Ovary (tissue), 9 donors: ENCODE measurements around the gene IFT52. TPM values are rescaled to one million over a fixed set of nuclear protein-coding genes. Genes with fewer than 3 reads are reported as not detected.

Experiments used
- DNase-seq, 5 donors: peaks; one replicate each; pipeline ENCODE4 v3.0.0-alpha.2; 2019 to 2020
- H3K27ac ChIP-seq, 2 donors: fragments of 200-600 bp; one replicate each; pipeline versions ENCODE4 v1.5.1 to v1.8.0; 2019 to 2022
- H3K27me3 ChIP-seq: fragments of 200-600 bp; one replicate; pipeline ENCODE4 v1.8.0; 2022
- H3K36me3 ChIP-seq: fragments of 200-600 bp; sonication (generic); one replicate; pipeline ENCODE4 v1.5.1; 2019
- H3K4me1 ChIP-seq: one replicate; pipeline ENCODE4 v1.8.1; 2013; ENCODE audit warnings: mild to moderate bottlenecking, moderate library complexity; ENCODE audit not compliant: insufficient read depth
- H3K4me3 ChIP-seq: fragments of 200-600 bp; sonication (generic); one replicate; pipeline ENCODE4 v1.5.1; 2017
- H3K9me3 ChIP-seq, 2 donors: fragments of 200-600 bp in 1 of 2; sonication (generic) in 1 of 2; one replicate each; pipeline versions ENCODE4 v1.5.1 to v1.8.1; 2013 to 2019; ENCODE audit warnings: mild to moderate bottlenecking in 1 of 2, moderate library complexity in 1 of 2
- EP300 ChIP-seq: sonication (generic); formaldehyde crosslinking; IDR thresholded peaks from one replicate; pipeline ENCODE4 v1.6.1; 2017; ENCODE audit warnings: antibody characterized with exemption
- POLR2A ChIP-seq: fragments of 450-650 bp; IDR thresholded peaks from one replicate; pipeline ENCODE4 v1.6.1; 2017; ENCODE audit warnings: antibody characterized with exemption, mild to moderate bottlenecking, moderate library complexity
- WGBS, 3 donors: extraction: QIAGEN DNeasy Blood & Tissue Kit in 1 of 3; methylation state at CpG; one replicate each; pipeline versions ENCODE4 v1.1.5 to v1.1.7; 2013 to 2017; 5-methylcytosine and 5-hydroxymethylcytosine counted together
- intact Hi-C, 4 donors: fragments of 100-400 bp; cut with DNase I; formaldehyde crosslinking; loops; one replicate each; pipeline versions ENCODE4 v1.11.0 to v1.15.1; 2022 to 2023
- polyA plus RNA-seq, 2 donors: library from polyadenylated mRNA; stranded (reverse); fragments of 200-250 nt in 1 of 2; fragments of 350-450 nt in 1 of 2; fragmentation: Illumina TruSeq in 1 of 2; extraction: RNeasy Lipid Tissue Mini Kit (QIAGEN cat#74804) in 1 of 2; gene quantifications; one replicate each; pipeline ENCODE4 v1.2.3, GENCODE V29; 2013 to 2014
- total RNA-seq, 7 donors: library from RNA; depleted of rRNA in 2 of 7; stranded (reverse); fragments of >200 nt in 2 of 7; fragmentation: NEBNext Ultra II Directional in 3 of 7; extraction: Animal tissue kit (Norgen Biotek cat#: 25700) in 3 of 7; gene quantifications; one replicate each; pipeline versions ENCODE4 v1.1.0 to v1.2.4, GENCODE V29; 2016 to 2023
- TF ChIP-seq, protein P1 (sequence below), 3 donors: fragments of 450-650 bp in 2 of 3; fragments of 200-600 bp in 1 of 3; IDR thresholded peaks; one replicate each; pipeline versions ENCODE4 v1.5.1 to v1.8.0; 2016 to 2022; ENCODE audit warnings: antibody characterized with exemption in 3 of 3, mild to moderate bottlenecking in 1 of 3
- donor health status: DM: no; HTN: no; CAD: no; lungs with moderate emphysema.
- donor health status: DM: no; HTN: no; CAD: no.
- donor health status: Bipolar disorder and iron deficiency.
- donor health status: DM: yes; HTN: yes; CAD: no.
- donor health status: DM: no; HTN: no; CAD: no.
- donor health status: DM: yes; HTN: yes; CAD: no.

IFT52 gene
- total and polyA plus RNA-seq, 9 donors, result 32.7 to 55.0 (median 46.7) TPM

GRCh38 chr20:43670423-43670822 lies 79.7 kb downstream of the IFT52 start:
- TF ChIP-seq, protein P1, sequence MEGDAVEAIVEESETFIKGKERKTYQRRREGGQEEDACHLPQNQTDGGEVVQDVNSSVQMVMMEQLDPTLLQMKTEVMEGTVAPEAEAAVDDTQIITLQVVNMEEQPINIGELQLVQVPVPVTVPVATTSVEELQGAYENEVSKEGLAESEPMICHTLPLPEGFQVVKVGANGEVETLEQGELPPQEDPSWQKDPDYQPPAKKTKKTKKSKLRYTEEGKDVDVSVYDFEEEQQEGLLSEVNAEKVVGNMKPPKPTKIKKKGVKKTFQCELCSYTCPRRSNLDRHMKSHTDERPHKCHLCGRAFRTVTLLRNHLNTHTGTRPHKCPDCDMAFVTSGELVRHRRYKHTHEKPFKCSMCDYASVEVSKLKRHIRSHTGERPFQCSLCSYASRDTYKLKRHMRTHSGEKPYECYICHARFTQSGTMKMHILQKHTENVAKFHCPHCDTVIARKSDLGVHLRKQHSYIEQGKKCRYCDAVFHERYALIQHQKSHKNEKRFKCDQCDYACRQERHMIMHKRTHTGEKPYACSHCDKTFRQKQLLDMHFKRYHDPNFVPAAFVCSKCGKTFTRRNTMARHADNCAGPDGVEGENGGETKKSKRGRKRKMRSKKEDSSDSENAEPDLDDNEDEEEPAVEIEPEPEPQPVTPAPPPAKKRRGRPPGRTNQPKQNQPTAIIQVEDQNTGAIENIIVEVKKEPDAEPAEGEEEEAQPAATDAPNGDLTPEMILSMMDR (IDR thresholded peaks at IDR 0.05), result no peak
- TF ChIP-seq POLR2A (no peak), EP300 (no peak)
- 89 to 94% (median 92%) methylated on average over 2 of the region's 2 CpGs for WGBS, 3 donors
- intact Hi-C loops, result no loop called here

DNA sequence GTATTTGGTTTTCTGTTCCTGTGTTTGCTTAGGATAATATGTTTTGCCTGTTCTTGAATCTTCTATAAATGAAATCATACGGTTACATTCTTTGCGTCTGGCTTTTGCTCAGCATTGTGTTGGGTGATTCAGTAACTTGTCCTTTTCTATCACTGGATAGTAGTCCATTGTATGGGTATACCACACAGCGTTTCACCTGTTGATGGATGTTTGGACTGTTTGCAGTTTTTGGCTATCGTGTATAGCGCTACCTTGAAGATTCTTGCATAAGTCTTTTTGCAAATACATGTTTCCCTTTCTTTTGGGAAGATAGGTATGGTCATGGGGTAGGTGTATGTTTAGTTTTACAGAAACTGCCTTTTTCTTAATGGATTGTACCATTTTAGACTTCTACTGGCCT lies 85.6 kb downstream of the IFT52 start:
- TF ChIP-seq POLR2A, result no peak
- no peak for TF ChIP-seq EP300
- TF ChIP-seq, protein P1 (IDR thresholded peaks at IDR 0.05), result no peak
- Histone ChIP-seq H3K27me3 (no peaks in the 10 kb centered on the region), H3K27ac (no peak overlapping the region), H3K4me3 (no peak overlapping the region), H3K9me3 (no peaks in the 10 kb centered on the region), H3K4me1 (no peaks in the 10 kb centered on the region), H3K36me3 (no peaks in the 10 kb centered on the region)
- no peak for DNase-seq
- 92 to 97% (median 97%) methylated on average over 5 of the region's 5 CpGs for WGBS, 3 donors
- intact Hi-C loops, result no loop called here

More at GRCh38 chr20:43670423-43670822, 79.7 kb downstream of the IFT52 start:
- Histone ChIP-seq H3K27ac (no peak overlapping the region), H3K4me3 (no peak overlapping the region), H3K9me3 (no peaks in the 10 kb centered on the region), H3K27me3 (no peaks in the 10 kb centered on the region), H3K36me3 (no peaks in the 10 kb centered on the region), H3K4me1 (peaks cover 5% of the 10 kb centered on the region)
- DNase-seq, result no peak

DNA sequence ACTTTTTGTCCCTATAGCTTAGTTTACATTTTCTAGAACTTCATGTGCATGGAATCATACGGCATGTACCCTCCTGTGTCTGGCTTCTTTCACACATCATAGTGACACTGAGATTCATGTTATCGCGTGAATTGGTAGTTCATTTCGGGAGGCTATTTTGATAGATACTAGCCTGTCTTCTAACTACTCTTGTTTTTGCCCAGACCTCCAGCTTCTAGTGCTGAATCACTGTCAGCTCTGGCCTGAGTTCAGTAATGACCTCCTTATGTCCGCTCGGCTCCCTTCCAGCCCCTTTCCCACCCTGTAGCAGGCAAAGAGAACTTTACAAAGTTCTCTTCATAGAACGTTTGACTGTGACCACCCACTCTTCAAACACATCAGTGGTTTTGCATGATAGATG lies 90.2 kb downstream of the IFT52 start:
- H3K4me1 ChIP-seq, result no peaks in the 10 kb centered on the region
- H3K36me3 ChIP-seq, result no peaks in the 10 kb centered on the region
- no peak overlapping the region for H3K4me3 ChIP-seq
- 88 to 93% (median 89%) methylated on average over 7 of the region's 7 CpGs for WGBS, 3 donors
- no peaks in the 10 kb centered on the region for H3K9me3 ChIP-seq
- no peak overlapping the region for H3K27ac ChIP-seq
- H3K27me3 ChIP-seq, result no peaks in the 10 kb centered on the region
- TF ChIP-seq POLR2A (no peak), EP300 (no peak)
- TF ChIP-seq, protein P1 (IDR thresholded peaks at IDR 0.05), result no peak
- intact Hi-C loops, result no loop called here
- DNase-seq, result no peak

DNA sequence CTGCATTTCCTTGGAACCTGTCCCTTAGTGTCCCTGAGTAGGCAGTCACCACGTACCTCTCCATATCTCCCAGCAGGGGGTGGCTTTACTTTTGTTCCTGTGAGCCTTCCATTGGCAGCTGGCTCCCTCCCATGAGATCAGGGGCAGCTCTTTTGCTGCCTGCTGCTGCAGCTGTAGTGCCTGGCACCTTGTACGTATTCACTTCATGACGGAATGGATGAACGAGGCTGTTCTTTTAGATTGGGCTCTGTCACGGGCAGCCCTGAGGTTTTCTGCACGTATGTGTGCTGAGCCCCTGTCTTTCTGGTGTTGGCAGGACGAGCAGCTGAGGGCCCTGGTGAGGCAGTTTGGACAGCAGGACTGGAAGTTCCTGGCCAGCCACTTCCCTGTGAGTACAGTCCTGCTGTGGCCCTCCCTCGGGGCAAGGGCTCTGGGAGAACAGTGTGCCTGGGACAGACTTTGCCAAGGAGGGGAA lies 90.8 kb downstream of the IFT52 start:
- H3K4me1 ChIP-seq, result no peaks in the 10 kb centered on the region
- WGBS, 3 donors, result 78 to 86% (median 81%) methylated on average over 8 of the region's 8 CpGs
- no peak overlapping the region for H3K4me3 ChIP-seq
- intact Hi-C loops, result no loop called here
- H3K27ac ChIP-seq, result no peak overlapping the region
- H3K9me3 ChIP-seq, result no peaks in the 10 kb centered on the region
- no peaks in the 10 kb centered on the region for H3K27me3 ChIP-seq
- no peak for TF ChIP-seq EP300
- no peak for TF ChIP-seq POLR2A
- no peaks in the 10 kb centered on the region for H3K36me3 ChIP-seq
- DNase-seq, result no peak

GRCh38 chr20:43681991-43682410 lies 91.3 kb downstream of the IFT52 start:
- H3K27ac ChIP-seq, result no peak overlapping the region
- TF ChIP-seq POLR2A (no peak), EP300 (no peak)
- TF ChIP-seq, protein P1 (IDR thresholded peaks at IDR 0.05), result no peak

More at GRCh38 chr20:43681991-43682410, 91.3 kb downstream of the IFT52 start:
- Histone ChIP-seq H3K4me1 (no peaks in the 10 kb centered on the region), H3K36me3 (no peaks in the 10 kb centered on the region), H3K9me3 (no peaks in the 10 kb centered on the region), H3K4me3 (no peak overlapping the region), H3K27me3 (no peaks in the 10 kb centered on the region)
- WGBS, 3 donors, result 76 to 89% (median 82%) methylated on average over 2 of the region's 2 CpGs
- DNase-seq, result no peak
- intact Hi-C loops, result no loop called here
